NCI-H128 (cell line): ENCODE data around the gene CES4A.
"Not testable (repeated sequence)": the region's sequence is repeated elsewhere in the genome, so short reads cannot be mapped to it uniquely, and the experiment has no call there.

Experiments used
- DNase-seq: peaks from one replicate; lab custom pipeline; 2025; ENCODE audit not compliant: unreplicated experiment; lab: John Stamatoyannopoulos, UW

The CES4A gene

GRCh38 chr16:66983033-66983432 lies 5.4 kb upstream of the CES4A start:
- DNase-seq = no peak

- no peak for DNase-seq
Measured at GRCh38 chr16:66984892-66985311, 3.5 kb upstream of the CES4A start.

- DNase-seq = no peak
Measured at GRCh38 chr16:66986559-66986958, 1.8 kb upstream of the CES4A start.

GRCh38 chr16:66991545-66992077 lies 3.2 kb downstream of the CES4A start:
- no peak for DNase-seq

- DNase-seq = not testable (repeated sequence)
Measured at GRCh38 chr16:66993558-66993957, 5.2 kb downstream of the CES4A start.

GRCh38 chr16:66996324-66996982 lies 8.1 kb downstream of the CES4A start:
- DNase-seq = no peak

GRCh38 chr16:66996983-66997358 lies 8.6 kb downstream of the CES4A start:
- DNase-seq = no peak

GRCh38 chr16:67000384-67001351 lies 12.3 kb downstream of the CES4A start:
- DNase-seq = no peak

GRCh38 chr16:67001726-67002125 lies 13.3 kb downstream of the CES4A start:
- DNase-seq = no peak

GRCh38 chr16:67006930-67007658 lies 18.7 kb downstream of the CES4A start:
- DNase-seq = no peak

GRCh38 chr16:67009158-67009557 lies 20.8 kb downstream of the CES4A start:
- DNase-seq = no peak

GRCh38 chr16:67011274-67011673 lies 22.9 kb downstream of the CES4A start:
- DNase-seq = no peak

- no peak for DNase-seq
Measured at GRCh38 chr16:67013233-67013822, 24.9 kb downstream of the CES4A start.

- no peak for DNase-seq
Measured at GRCh38 chr16:67013823-67014633, 25.6 kb downstream of the CES4A start.

- no peak for DNase-seq
Measured at GRCh38 chr16:67014634-67015312, 26.4 kb downstream of the CES4A start.

- DNase-seq = no peak
Measured at GRCh38 chr16:67015313-67015731, 26.9 kb downstream of the CES4A start.

- DNase-seq = no peak
Measured at GRCh38 chr16:67016143-67016542, 27.8 kb downstream of the CES4A start.

- no peak for DNase-seq
Measured at GRCh38 chr16:67016681-67017420, 28.5 kb downstream of the CES4A start.

- no peak for DNase-seq
Measured at GRCh38 chr16:67017421-67017750, 29.0 kb downstream of the CES4A start.
